ENCODE results near the gene PLAC9.

DNA sequence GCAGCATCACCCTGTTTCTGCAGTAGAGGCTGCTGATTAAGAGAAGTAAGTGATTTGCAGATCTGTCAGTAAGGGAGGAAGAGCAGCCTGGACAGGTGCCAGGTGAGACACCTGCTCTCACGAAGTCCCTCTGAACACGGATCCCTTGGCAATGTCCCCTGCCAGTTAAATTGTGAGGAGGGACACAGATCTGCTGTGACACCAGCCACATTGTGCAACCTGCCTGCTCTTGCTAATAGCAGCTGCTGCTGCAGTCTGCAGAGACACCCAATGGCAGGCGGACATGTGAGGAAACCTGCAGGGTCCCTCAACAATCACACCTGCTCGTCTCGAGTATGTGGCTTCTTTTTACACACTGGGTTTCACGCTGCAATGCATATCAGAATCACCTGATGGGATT lies 40.9 kb downstream of the PLAC9 start:
- no peak for TF ChIP-seq POLR2A (IDR thresholded peaks at IDR 0.05; ENCODE audit: low read depth, low read length)
- no peak for TF ChIP-seq POLR2AphosphoS5 (IDR thresholded peaks at IDR 0.05; ENCODE audit: insufficient read depth, low read depth, low read length)
